ENCODE data around the gene DHX8.

The DHX8 gene

DNA sequence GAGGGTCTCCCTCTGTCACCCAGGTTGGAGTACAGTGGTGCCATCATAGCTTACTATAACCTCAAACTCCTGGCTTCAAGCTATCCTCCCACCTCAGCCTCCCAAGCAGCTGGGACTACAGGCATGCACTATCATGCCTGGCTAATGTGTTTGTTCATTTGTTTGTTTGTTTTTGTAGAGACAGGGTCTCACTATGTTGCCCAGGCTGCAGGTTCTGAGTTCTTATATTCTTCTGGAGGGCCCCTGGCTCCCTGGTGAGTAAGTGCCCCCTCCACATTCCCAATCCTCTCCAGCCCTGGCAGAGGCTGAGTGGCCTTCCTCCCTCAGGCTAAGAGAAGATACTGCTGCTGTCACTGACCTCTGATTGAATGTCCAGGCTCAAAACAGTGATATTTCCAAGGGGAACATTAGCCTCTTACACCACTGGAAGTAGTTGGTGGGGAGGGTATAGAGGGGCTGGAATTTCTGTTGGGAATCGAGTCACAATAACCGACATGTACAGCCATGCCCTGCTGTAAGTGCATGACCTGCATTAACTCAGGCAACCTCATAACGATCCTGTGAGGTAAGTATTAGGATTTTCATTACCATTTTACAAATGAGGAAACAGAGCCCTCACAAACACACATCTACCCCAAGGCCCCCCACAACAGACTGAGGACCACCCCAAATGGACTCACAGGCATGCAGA, 65.1 kb downstream of the DHX8 start:
- DNase-seq, result no peak

DNA sequence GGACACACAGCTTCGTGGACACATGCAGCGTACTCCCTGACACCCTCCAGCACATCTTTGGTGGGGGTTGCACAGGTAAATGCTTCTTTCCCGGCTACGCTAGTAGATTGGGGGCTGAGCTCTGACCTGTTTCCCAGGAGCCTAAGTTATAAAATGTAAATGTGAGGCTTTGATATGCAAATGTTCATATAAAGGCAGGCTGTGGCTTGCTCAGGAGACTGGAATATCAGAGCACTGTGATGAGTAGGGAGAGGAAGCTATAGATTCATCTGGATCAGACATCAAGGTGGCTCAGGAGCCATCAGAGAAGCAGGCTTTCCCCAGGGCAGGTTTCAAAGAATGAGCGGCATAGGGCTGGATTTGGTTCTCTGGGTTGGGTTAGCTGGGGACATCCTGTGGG, 65.7 kb downstream of the DHX8 start:
- DNase-seq, result no peak

DNA sequence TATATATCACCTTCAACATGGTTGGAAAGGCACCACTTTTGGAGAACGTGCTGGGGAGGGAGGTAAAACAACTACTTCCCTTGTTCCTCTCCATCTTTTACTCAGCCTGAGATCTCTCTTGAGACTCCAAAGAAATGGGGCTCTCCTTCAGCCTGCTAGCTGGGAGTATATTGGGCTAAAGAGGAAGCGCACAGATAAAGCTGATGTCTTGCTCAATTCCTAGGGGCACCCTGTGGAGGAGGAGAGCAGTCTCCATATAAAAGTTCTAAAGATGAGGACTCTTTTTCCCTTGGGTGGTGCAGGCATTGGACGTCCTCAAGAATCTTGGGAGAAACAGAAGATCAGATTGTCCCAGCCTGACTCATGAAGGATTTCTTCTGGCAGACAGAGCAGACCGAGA, 67.0 kb downstream of the DHX8 start:
- DNase-seq, result no peak

DNA sequence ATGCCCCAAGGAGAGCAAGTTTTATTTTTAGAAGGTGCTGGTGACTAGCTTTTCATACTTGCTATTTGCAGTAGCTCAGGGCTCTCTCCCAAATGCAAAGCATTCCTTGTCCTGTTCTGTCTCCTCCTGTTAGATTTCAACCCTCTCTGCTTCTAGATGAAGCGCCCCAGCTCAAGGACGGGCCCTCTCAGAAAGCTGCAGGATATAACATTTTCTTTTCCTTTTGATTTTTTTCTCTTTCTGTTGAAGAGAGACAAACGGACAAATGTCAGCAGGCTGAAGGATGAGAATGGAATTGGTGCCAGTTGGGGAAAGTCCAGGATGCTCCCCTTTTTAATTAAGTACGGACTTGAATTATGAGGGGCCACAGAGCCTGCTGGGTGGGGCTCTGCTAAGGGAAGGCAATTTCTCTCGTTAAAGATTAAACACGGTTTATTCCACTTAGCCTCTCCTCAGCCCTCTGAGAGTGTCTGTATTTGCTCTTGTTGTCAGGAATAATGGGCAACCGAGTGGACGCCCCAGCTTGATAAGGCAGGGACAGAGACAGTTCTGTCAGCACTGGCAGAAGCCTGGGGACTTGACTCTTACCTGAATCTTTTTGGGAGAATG, 68.6 kb downstream of the DHX8 start:
- DNase-seq, result no peak

- no peak for DNase-seq
These were observed 69.8 kb downstream of the DHX8 start for GRCh38 chr17:43553573-43553972.

- DNase-seq, result no peak
These were observed 71.1 kb downstream of the DHX8 start for GRCh38 chr17:43554857-43555256.

GRCh38 chr17:43556292-43556691, 72.5 kb downstream of the DHX8 start:
- no peak for DNase-seq

GRCh38 chr17:43558805-43559160, 75.0 kb downstream of the DHX8 start:
- no peak for DNase-seq

- DNase-seq, result no peak
These were observed 75.5 kb downstream of the DHX8 start for GRCh38 chr17:43559161-43559816.

DNA sequence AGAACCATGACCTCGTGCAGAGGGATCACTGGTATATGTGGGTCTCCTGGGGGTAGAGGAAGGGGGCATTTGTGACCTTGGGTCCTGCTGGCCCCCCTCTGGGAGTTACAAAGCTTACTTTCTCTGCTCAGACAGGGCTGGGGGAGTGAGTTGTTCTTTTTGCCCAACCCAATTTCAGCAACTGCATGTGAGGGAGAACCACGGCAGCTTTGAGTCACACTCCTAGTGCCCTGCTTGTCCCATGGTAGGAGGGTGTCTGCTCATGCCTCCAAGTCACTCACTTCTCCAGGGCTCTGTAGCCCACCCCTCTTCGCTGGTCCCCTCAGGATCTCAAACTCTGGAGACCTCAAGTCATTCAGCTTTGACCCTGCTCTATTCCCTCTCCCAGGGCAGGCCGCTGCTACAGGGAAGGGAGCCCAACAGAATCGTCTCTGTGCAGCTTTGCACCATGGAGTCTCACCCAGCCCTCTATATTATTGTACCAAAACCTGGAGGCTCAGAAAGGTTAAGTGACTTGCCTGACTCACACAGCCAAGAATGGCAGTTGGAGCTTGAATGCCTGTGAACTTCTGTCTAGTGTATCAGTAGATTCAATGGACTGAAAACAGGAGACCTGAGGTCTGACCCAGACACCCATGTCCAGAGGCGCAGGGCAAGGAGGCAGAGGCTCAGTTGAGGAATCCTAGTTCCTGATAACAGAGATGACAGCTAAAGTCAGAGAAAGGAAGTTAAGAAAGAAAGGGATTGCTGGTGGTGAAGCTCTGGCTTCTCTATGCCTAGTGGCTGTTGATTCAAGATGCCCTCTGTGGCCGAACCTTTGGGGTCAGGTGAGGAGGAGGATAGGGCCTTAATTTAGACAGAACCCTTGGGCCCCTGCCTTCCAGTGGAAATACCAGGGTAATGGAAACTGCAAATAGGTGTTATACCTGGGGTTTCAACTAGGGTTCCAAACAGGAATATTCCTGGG, 77.0 kb downstream of the DHX8 start:
- no peak for DNase-seq

DNA sequence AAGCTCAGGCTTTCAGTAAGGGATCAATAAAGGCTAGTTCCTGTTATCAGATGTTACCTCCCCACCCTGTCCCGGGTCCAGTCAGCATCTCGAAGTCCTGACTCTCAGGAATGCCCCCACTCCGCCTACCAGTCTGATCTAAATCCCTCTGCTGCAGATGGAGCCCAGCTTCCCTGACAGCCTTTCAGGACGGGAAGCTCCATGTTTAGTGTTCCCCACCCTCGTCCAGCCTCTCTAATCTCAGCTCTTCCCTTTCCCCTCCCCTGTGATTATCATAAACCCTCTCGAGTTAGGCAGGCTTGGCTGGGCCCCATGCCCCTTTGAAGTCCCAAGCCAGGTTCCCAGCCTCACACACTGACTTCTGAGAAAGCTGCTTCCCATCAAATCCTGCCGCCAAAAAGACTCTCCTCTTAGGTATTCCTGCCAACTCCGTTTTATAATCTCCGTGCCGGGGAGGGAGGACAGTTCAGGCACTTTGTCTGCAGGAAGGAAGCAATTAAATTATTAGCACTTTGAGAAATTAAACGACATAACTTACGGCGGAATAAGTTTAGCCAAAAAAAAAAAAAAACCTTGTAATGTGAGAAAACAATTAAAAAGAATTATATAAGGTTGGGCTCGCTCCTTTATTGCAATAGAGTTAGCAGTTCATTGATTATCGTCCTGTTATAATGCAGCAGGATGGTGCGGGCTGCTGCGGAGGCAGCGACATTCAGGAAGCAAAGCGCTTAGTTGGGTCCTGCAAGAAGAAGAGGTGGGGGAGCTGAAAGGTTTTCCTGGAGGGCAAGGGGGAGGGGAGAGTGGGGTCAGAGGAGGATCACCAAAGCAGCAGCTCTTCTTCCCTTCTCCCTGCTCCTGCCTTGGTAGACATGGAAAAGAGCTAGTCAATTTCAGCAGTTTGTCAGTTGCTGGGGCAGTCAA, 79.2 kb downstream of the DHX8 start:
- no peak for DNase-seq

DNA sequence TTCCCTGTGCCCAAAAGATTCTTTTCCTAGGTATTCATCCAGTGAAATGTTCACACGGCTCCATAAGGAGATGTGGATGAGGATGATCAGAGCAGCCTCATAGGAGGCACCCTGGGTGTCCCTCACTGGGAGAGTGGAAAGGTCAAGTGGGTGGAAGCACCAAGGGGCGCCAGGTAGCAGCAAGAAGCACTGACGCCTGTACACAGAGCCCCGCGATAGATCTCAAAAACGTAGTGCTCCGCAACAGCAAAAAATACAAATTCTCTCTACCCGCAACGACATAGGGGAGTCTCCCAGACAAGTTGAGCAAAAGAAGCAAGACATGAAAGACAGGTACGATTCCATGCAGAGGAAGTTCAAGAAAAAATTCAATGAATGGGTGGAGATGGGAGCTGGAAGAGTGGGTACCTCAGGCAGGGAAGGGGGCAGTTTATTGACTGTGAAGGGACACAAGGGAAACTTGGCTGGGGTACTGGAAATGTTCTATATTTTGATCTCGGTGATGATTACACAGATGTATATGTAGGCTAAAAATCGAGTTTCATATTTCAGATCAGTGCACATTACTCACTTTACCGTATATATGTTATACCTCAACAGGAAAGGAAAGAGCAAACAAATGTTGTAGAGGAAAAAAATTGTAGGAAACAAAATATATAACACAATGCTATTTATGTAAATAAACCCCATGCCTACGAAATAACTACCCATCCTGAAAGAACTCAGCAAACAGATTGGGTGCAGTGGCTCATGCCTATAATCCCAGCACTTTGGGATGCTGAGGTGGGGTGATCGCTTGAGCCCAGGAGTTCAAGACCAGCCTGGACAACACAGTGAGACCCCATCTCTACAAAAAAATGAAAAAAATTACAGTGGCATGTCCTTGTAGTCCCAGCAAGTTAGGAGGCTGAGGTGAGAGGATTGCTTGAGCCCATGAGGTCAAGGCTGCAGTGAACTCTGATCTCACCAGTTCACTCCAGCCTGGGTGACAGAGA, 80.1 kb downstream of the DHX8 start:
- no peak for DNase-seq

GRCh38 chr17:43568506-43569082, 84.8 kb downstream of the DHX8 start:
- DNase-seq, result no peak

DNA sequence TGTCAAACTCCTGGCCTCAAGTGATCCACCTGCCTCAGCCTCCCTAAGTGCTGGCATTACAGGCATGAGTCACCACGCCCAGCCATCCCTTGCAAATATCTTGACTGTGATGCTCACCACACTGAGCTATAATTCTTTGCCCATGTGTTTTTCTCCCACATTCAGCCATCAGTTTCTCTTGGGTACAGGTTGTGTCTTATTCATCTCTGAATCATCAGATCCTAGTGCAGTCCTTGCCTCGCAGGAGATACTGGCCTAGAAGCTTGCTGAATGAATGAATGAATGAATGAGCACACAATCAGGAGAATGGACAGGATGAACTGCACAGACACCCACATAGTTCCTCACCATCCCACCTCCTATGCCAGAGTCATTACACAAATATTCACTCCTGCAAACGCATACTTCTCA, 86.7 kb downstream of the DHX8 start:
- no peak for DNase-seq

DNA sequence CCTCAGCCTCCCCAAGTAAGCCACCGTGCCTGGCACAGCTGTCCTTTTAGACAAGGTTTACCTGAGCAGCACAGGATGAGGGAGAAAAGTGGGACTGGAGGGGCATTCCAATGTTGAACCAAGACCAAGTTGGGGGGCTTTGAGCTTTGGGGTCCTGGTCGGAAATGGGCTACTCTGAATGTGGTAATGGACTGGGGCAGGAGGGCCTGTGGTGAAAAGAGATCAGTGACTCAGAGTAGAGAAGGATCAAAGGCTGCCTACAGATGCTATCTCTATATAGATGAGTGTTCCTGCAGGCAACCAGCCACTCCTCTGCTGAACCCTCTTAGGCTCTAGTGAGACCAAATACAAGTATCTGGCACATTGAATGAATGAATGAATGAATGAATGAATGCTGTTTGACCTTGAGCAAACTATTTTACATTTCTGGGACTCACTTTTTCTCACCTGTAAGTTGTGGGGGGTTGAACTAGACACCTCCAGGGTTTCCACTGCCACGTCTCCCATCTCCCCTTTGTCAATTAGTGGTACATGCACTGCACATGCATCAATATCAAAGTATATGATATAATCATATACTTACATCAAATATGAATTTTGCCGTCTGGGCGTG, 88.7 kb downstream of the DHX8 start:
- no peak for DNase-seq

GRCh38 chr17:43573579-43574321, 90.0 kb downstream of the DHX8 start:
- DNase-seq, result no peak

DNA sequence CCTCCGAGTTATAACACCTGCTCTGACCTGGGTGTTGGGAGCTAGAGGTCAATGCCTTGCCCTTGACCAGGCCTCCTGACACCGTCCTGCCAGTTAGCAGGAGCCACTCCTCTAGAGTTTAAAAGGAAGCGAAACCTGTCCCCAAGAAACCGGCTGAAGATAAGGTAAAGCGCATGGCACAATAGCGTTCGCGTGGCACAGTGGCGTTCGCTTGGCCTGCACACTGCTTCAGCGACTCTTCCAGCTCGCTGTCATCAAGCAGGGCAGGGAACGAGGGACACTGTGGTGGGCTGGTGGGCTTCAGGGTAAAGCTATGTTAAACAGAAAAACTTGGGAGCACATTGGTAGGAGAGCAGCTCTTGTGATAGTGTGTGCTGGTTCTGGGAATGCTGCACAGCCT, 90.6 kb downstream of the DHX8 start:
- DNase-seq, result no peak

GRCh38 chr17:43574896-43575525, 91.2 kb downstream of the DHX8 start:
- no peak for DNase-seq
